B cell (primary cell): ENCODE data around the gene SPATA17.

Source experiments
- EZH2 ChIP-seq: IDR thresholded peaks from 2 replicates; pipeline ENCODE4 v1.6.1; 2012; ENCODE audit warnings: borderline replicate concordance, low read depth, mild to moderate bottlenecking, moderate library complexity, low read length; ENCODE audit not compliant: insufficient read depth, poor library complexity, severe bottlenecking
- TF ChIP-seq, protein P1 (sequence below): fragments of 200-600 bp; IDR thresholded peaks from one replicate; pipeline ENCODE4 v1.8.0; 2022; ENCODE audit warnings: antibody characterized with exemption, mild to moderate bottlenecking

DNA sequence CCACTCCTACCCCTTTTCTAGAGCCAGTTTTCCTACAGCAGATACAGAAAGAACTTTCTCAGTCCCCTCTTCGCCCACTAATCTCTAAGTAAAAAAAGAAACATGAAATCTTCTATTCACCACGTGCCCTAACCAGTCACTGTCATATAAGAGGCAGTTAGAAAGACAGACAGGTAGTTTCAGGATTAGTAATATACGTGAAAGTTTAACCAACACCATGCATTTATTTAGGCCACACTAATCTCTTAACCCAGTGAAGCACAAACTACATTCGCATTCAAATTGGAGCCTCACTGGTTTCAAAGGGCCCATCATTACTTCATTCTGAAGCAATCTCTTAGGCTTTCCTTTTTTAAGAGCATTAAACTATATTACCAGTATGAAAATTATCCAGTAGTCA lies 10.3 kb upstream of the SPATA17 start:
- TF ChIP-seq, protein P1, sequence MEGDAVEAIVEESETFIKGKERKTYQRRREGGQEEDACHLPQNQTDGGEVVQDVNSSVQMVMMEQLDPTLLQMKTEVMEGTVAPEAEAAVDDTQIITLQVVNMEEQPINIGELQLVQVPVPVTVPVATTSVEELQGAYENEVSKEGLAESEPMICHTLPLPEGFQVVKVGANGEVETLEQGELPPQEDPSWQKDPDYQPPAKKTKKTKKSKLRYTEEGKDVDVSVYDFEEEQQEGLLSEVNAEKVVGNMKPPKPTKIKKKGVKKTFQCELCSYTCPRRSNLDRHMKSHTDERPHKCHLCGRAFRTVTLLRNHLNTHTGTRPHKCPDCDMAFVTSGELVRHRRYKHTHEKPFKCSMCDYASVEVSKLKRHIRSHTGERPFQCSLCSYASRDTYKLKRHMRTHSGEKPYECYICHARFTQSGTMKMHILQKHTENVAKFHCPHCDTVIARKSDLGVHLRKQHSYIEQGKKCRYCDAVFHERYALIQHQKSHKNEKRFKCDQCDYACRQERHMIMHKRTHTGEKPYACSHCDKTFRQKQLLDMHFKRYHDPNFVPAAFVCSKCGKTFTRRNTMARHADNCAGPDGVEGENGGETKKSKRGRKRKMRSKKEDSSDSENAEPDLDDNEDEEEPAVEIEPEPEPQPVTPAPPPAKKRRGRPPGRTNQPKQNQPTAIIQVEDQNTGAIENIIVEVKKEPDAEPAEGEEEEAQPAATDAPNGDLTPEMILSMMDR: no peak
- TF ChIP-seq EZH2: no peak
